Transverse colon (tissue), 4 donors: ENCODE measurements around the gene SLC25A48. TPM values are rescaled to one million over a fixed set of nuclear protein-coding genes. Genes with fewer than 3 reads are reported as not detected.
A peak's percentile ranks its signal among the peaks of the same experiment; 100 is the strongest.

ENCODE experiments used
- DNase-seq: peaks from one replicate; pipeline ENCODE4 v3.0.0-alpha.2; 2019
- H3K27ac ChIP-seq, 4 donors: fragments of 200-600 bp; sonication (generic); 2 replicates each; pipeline ENCODE4 v1.5.1; 2016 to 2018; ENCODE audit warnings: inconsistent platforms in 4 of 4
- H3K27me3 ChIP-seq: fragments of 200-600 bp; sonication (generic); 2 replicates; pipeline ENCODE4 v1.5.1; 2017; ENCODE audit warnings: inconsistent platforms
- H3K36me3 ChIP-seq, 4 donors: fragments of 200-600 bp; sonication (generic); 2 replicates each; pipeline ENCODE4 v1.5.1; 2017 to 2019; ENCODE audit warnings: inconsistent platforms in 4 of 4
- H3K4me1 ChIP-seq, 4 donors: fragments of 200-600 bp; sonication (generic); 2 replicates each; pipeline ENCODE4 v1.5.1; 2017 to 2020; ENCODE audit warnings: inconsistent platforms in 4 of 4
- H3K4me3 ChIP-seq, 4 donors: fragments of 200-600 bp; sonication (generic); 1 replicate in 1 of 4; 2 replicates in 3 of 4; pipeline versions ENCODE4 v1.5.1 to v1.6.1; 2017 to 2019; ENCODE audit warnings: inconsistent platforms in 4 of 4
- H3K9me3 ChIP-seq, 2 donors: fragments of 200-600 bp; sonication (generic); 2 replicates each; pipeline ENCODE4 v1.5.1; 2017 to 2019; ENCODE audit warnings: inconsistent platforms in 2 of 2
- CTCF ChIP-seq, 5 experiments: fragments of 200-600 bp in 3 of 5; fragments of 450-650 bp in 2 of 5; sonication (generic) in 3 of 5; IDR thresholded peaks; 1 replicate in 2 of 5; 2 replicates in 3 of 5; pipeline ENCODE4 v1.5.1; 2016 to 2017; ENCODE audit warnings: antibody characterized with exemption in 5 of 5, inconsistent platforms in 3 of 5, mild to moderate bottlenecking in 2 of 5, moderate library complexity in 1 of 5
- EP300 ChIP-seq: sonication (generic); formaldehyde crosslinking; IDR thresholded peaks from one replicate; pipeline ENCODE4 v1.6.1; 2017; ENCODE audit warnings: antibody characterized with exemption, low read depth
- POLR2A ChIP-seq: fragments of 450-650 bp; IDR thresholded peaks from one replicate; pipeline ENCODE4 v1.6.1; 2016; ENCODE audit warnings: antibody characterized with exemption, mild to moderate bottlenecking, moderate library complexity
- POLR2AphosphoS5 ChIP-seq, 3 donors: sonication (generic); formaldehyde crosslinking; IDR thresholded peaks; one replicate each; pipeline ENCODE4 v1.6.1; 2016; ENCODE audit warnings: antibody characterized with exemption in 3 of 3
- WGBS, 2 donors: methylation state at CpG; one replicate each; pipeline ENCODE4 v1.1.5; 2018; ENCODE audit warnings: low coverage in 1 of 2; 5-methylcytosine and 5-hydroxymethylcytosine counted together
- in situ Hi-C, 4 donors: fragments of 200-750 bp; cut with MboI; loops; one replicate each; pipeline versions ENCODE4 v1.15.0 to v1.15.1; 2017; ENCODE audit warnings: low sequenced_read_pairs in 3 of 4, low pct_ligation_motif_present in 1 of 4, low pct_unique_long_range_greater_than_20kb in 1 of 4
- intact Hi-C: fragments of 100-400 bp; cut with DNase I; formaldehyde crosslinking; loops from one replicate; pipeline ENCODE4 v1.15.1; 2023; ENCODE audit warnings: low total_unique reads
- total RNA-seq, 4 donors: library from RNA; depleted of rRNA; stranded (reverse); fragments of >200 nt; gene quantifications; one replicate each; pipeline ENCODE4 v1.1.0, GENCODE V29; 2016

SLC25A48 gene
- total RNA-seq, 4 donors from 2014 or later, result 0.48 to 2.6 (median 1.8) TPM; not detected in 1

- Histone ChIP-seq H3K4me1 (no peaks in the 10 kb centered on the region), H3K4me3 (no peak overlapping the region), H3K9me3 (no peaks in the 10 kb centered on the region), H3K27ac (no peak overlapping the region), H3K36me3 (no peaks in the 10 kb centered on the region), H3K27me3 (no peaks in the 10 kb centered on the region)
- in situ Hi-C loops (no loop called here), intact Hi-C loops (no loop called here)
- WGBS, 2 donors, result 94 to 100% methylated on average over 3 to 9 of the region's 9 CpGs
- no peak for DNase-seq
- TF ChIP-seq POLR2A, result no peak
- TF ChIP-seq POLR2AphosphoS5 (IDR thresholded peaks at IDR 0.05), result no peak
- no peak for TF ChIP-seq CTCF (IDR thresholded peaks at IDR 0.05)
- TF ChIP-seq EP300, result no peak
Measured at GRCh38 chr5:135850231-135850630, 15.8 kb downstream of the SLC25A48 start.

GRCh38 chr5:135850671-135851070 is 16.2 kb downstream of the SLC25A48 start:
- Histone ChIP-seq H3K27me3 (no peaks in the 10 kb centered on the region), H3K36me3 (no peaks in the 10 kb centered on the region), H3K4me3 (no peak overlapping the region), H3K9me3 (no peaks in the 10 kb centered on the region), H3K4me1 (no peaks in the 10 kb centered on the region), H3K27ac (no peak overlapping the region)
- WGBS, 2 donors, result 89 to 100% methylated on average over 1 to 6 of the region's 6 CpGs
- intact Hi-C loops, result no loop called here
- DNase-seq, result no peak
- TF ChIP-seq POLR2AphosphoS5 (IDR thresholded peaks at IDR 0.05) (no peak), POLR2A (no peak), CTCF (IDR thresholded peaks at IDR 0.05) (no peak), EP300 (no peak)
- in situ Hi-C loops, result no loop called here

- intact Hi-C loops, result no loop called here
- H3K9me3 ChIP-seq, result no peaks in the 10 kb centered on the region
- H3K27ac ChIP-seq, result no peak overlapping the region
- 64 to 85% methylated on average over 5 to 23 of the region's 24 CpGs for WGBS, 2 donors
- no peaks in the 10 kb centered on the region for H3K4me1 ChIP-seq
- in situ Hi-C loops, result no loop called here
- no peak for DNase-seq
- H3K27me3 ChIP-seq, result no peaks in the 10 kb centered on the region
- TF ChIP-seq CTCF (IDR thresholded peaks at IDR 0.05) (no peak), EP300 (no peak), POLR2A (no peak), POLR2AphosphoS5 (IDR thresholded peaks at IDR 0.05) (no peak)
- H3K36me3 ChIP-seq, result no peaks in the 10 kb centered on the region
- no peak overlapping the region for H3K4me3 ChIP-seq
Measured at GRCh38 chr5:135851186-135851914, 16.9 kb downstream of the SLC25A48 start.

GRCh38 chr5:135851915-135852845 is 17.7 kb downstream of the SLC25A48 start:
- Histone ChIP-seq H3K4me3 (no peak overlapping the region), H3K9me3 (no peaks in the 10 kb centered on the region), H3K36me3 (no peaks in the 10 kb centered on the region), H3K27ac (no peak overlapping the region), H3K4me1 (no peaks in the 10 kb centered on the region), H3K27me3 (no peaks in the 10 kb centered on the region)
- in situ Hi-C loops, result no loop called here
- intact Hi-C loops, result no loop called here
- 83% methylated on average over 33 of the region's 34 CpGs; no CpG with 5 or more reads in 1 of the 2 donors for WGBS, 2 donors
- DNase-seq, result peak; percentile 30
- no peak for TF ChIP-seq EP300
- no peak for TF ChIP-seq POLR2A
- no peak for TF ChIP-seq POLR2AphosphoS5 (IDR thresholded peaks at IDR 0.05)
- no peak for TF ChIP-seq CTCF (IDR thresholded peaks at IDR 0.05)
